NT2/D1 (cell line): ENCODE results near the gene KRTAP5-8.

Experiments used
- SUZ12 ChIP-seq: IDR thresholded peaks from 2 replicates; pipeline ENCODE4 v1.6.1; 2011; ENCODE audit not compliant: insufficient read length, insufficient read depth; ENCODE audit errors: extremely low read depth
- YY1 ChIP-seq: IDR thresholded peaks from 2 replicates; pipeline ENCODE4 v1.6.1; 2011; ENCODE audit not compliant: insufficient read length, insufficient read depth
- ZNF274 ChIP-seq: IDR thresholded peaks from 2 replicates; pipeline ENCODE4 v1.6.1; 2011; ENCODE audit warnings: mild to moderate bottlenecking, low read depth, low read length

DNA sequence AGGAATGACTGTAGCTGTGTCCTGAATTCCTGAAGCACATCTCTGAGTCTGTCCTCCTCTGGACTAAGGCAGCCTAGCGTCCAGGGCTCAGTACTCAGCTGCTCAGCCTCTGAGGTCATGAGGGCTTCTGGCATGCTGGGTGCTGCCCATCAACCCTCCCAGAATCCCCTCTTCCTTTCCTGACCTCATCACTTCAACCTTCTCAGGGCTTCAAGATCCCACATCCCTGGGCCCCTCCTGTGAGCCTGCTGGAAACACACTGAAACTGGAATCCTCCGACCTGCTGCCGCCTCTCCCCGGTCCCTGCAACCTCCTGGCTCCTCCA lies 803 bp downstream of the KRTAP5-8 start:
- TF ChIP-seq ZNF274 (no peak), SUZ12 (no peak), YY1 (no peak)
